WTC11 (cell line): ENCODE results near the gene MYLK3.

Experiments
- ATF6 ChIP-seq: sonication (generic); formaldehyde crosslinking; IDR thresholded peaks from 2 replicates; pipeline ENCODE4 v1.8.1; 2023; ENCODE audit warnings: mild to moderate bottlenecking, missing genetic modification reagents
- ETV6 ChIP-seq: sonication (generic); formaldehyde crosslinking; IDR thresholded peaks from 2 replicates; pipeline ENCODE4 v1.8.1; 2022; ENCODE audit warnings: mild to moderate bottlenecking, missing genetic modification reagents
- FOXJ3 ChIP-seq: sonication (generic); formaldehyde crosslinking; IDR thresholded peaks from 2 replicates; pipeline ENCODE4 v1.9.0; 2021; ENCODE audit warnings: missing genetic modification reagents, mild to moderate bottlenecking, borderline replicate concordance
- NFE2L1 ChIP-seq: sonication (generic); formaldehyde crosslinking; IDR thresholded peaks from 2 replicates; pipeline ENCODE4 v1.8.1; 2023; ENCODE audit warnings: missing genetic modification reagents
- USF1 ChIP-seq: sonication (generic); formaldehyde crosslinking; IDR thresholded peaks from 2 replicates; pipeline ENCODE4 v1.8.0; 2022; ENCODE audit warnings: mild to moderate bottlenecking, missing genetic modification reagents
- TF ChIP-seq, protein P1 (sequence below): fragments of 200-600 bp; IDR thresholded peaks from 2 replicates; pipeline ENCODE4 v1.8.0; 2022; ENCODE audit warnings: antibody characterized with exemption

DNA sequence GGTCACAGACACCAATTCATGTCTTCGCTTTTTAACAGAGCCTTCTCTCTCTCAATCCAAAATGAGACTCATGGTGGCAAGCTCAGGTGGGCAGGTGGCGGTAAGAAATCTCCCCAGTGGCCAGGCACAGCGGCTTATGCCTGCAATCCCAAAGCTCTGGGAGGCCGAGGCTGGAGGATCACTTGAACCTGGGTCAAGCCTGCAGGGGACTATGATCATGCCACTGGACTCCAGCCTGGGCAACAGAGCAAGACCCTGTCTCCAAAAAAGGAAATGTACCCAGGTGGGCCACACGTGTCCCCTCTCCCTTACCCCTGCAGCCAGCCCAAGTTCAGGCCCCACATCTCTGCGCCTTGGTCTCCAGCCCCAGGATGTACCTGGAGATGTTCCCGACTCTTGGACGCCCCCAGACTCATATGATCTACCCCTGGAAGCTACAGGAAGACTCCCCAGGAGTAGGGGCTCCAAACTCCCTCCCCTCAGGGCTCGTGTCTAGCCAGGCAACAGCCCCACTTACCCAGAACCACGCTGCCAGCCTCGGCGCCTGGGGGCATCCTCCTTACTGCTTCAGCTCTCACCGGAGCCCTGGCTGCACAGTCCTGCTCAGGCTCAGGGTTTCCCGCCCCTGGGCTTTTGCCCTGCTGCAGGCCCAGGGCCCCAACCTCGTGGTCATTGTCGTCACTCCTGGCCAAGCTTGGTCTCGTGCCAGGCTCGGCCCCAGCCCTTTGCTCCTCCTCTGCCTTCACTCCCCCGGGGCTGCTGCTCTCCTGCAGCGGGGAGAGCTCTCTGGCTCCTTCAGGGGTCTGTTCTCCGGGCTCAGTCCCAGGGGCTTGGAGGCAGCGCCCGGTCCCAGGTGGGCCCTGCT lies 16.2 kb downstream of the MYLK3 start:
- TF ChIP-seq, protein P1, sequence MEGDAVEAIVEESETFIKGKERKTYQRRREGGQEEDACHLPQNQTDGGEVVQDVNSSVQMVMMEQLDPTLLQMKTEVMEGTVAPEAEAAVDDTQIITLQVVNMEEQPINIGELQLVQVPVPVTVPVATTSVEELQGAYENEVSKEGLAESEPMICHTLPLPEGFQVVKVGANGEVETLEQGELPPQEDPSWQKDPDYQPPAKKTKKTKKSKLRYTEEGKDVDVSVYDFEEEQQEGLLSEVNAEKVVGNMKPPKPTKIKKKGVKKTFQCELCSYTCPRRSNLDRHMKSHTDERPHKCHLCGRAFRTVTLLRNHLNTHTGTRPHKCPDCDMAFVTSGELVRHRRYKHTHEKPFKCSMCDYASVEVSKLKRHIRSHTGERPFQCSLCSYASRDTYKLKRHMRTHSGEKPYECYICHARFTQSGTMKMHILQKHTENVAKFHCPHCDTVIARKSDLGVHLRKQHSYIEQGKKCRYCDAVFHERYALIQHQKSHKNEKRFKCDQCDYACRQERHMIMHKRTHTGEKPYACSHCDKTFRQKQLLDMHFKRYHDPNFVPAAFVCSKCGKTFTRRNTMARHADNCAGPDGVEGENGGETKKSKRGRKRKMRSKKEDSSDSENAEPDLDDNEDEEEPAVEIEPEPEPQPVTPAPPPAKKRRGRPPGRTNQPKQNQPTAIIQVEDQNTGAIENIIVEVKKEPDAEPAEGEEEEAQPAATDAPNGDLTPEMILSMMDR: no peak
- no peak for TF ChIP-seq ATF6
- TF ChIP-seq FOXJ3 (CRISPR knock-in tag): no peak
- no peak for TF ChIP-seq USF1 (CRISPR knock-in tag)
- no peak for TF ChIP-seq NFE2L1 (CRISPR knock-in tag)
- TF ChIP-seq ETV6: no peak
